Measurements from ENCODE around the gene JPH2. TPM values are rescaled to one million over a fixed set of nuclear protein-coding genes. Genes with fewer than 3 reads are reported as not detected.

Gene JPH2
- total RNA-seq, 1 experiment from 2014 or later, result 0.17 TPM

GRCh38 chr20:44166008-44166407, 21.0 kb downstream of the JPH2 start:
- no peak for TF ChIP-seq ELF1 (IDR thresholded peaks at IDR 0.05; ENCODE audit: borderline replicate concordance, low read depth)
- TF ChIP-seq ZFX (IDR thresholded peaks at IDR 0.05), result no peak
- no peak for TF ChIP-seq SP1 (IDR thresholded peaks at IDR 0.05; ENCODE audit: low read depth)
- no peak for TF ChIP-seq JUND (IDR thresholded peaks at IDR 0.05)
- no peak for TF ChIP-seq EZH2phosphoT487 (IDR thresholded peaks at IDR 0.05; ENCODE audit: borderline replicate concordance)
- TF ChIP-seq ZBTB33 (IDR thresholded peaks at IDR 0.05; ENCODE audit: extremely low read depth, insufficient replicate concordance, low read length), result no peak
- POLR2A ChIA-PET, result no interaction called here
- CTCF ChIA-PET, result interaction anchor here (0.6 to 1.5 kb wide), 2 partner anchors 24 to 29 kb away, joined by 3 read pairs; no protein-coding TSS in a partner anchor
- DNase-seq (ENCODE audit: low read depth, low spot score), result no peak
- no peak overlapping the region for H3K9ac ChIP-seq (ENCODE audit: low read length)
- no peaks in the 10 kb centered on the region for H4K20me1 ChIP-seq (ENCODE audit: insufficient read depth)
- H3K9me2 ChIP-seq (ENCODE audit: insufficient read depth), result no peaks in the 10 kb centered on the region
- no peak for ATAC-seq
- H3K27ac ChIP-seq (ENCODE audit: low read depth, low read length), result no peak overlapping the region
- 0 out of 2 replicates have a peak, but pooled peaks cover 9% of the 10 kb centered on the region for H3K27me3 ChIP-seq (ENCODE audit: insufficient read depth, low read length)
- no peaks in the 10 kb centered on the region for H3K79me2 ChIP-seq (ENCODE audit: insufficient read depth, low read length)
- no peak overlapping the region for H3K4me3 ChIP-seq (replicated peaks in 1 of 2; ENCODE audit: low read depth in 1 of 2, low read length in 2 of 2)
- RAD21 ChIA-PET (ENCODE audit: low non-redundant PET in 1 of 2, low total read pairs in 2 of 2, uncharacterized antibody in 2 of 2, unreplicated experiment in 2 of 2), result interaction anchor here in 1 of 2 experiments (0.5 kb wide), 1 partner anchor 523 kb away, joined by 3 read pairs; no protein-coding TSS in a partner anchor
- no peak overlapping the region for H2AFZ ChIP-seq (ENCODE audit: low read depth, low read length, poor library complexity, severe bottlenecking)
- no peak overlapping the region for H3K4me2 ChIP-seq (ENCODE audit: low read length)
- H3K4me1 ChIP-seq (ENCODE audit: control insufficient read depth in 1 of 2, insufficient read depth in 2 of 2, low read length in 2 of 2), result no peaks in the 10 kb centered on the region
- H3K36me3 ChIP-seq (ENCODE audit: control insufficient read depth in 1 of 2, insufficient read depth in 2 of 2, low read length in 2 of 2), result no peaks in the 10 kb centered on the region
- intact Hi-C loops (cut with micrococcal nuclease), result no loop called here
- H3K9me3 ChIP-seq (ENCODE audit: control insufficient read depth in 1 of 2, insufficient read depth in 1 of 2, low read depth in 1 of 2, low read length in 2 of 2), result no peaks in the 10 kb centered on the region
- BruUV-seq (replicated peaks), result no TSS peak

GRCh38 chr20:44160133-44160532, 26.9 kb downstream of the JPH2 start:
- DNase-seq (ENCODE audit: low read depth, low spot score), result no peak
- no peak overlapping the region for H3K4me3 ChIP-seq (replicated peaks in 1 of 2; ENCODE audit: low read depth in 1 of 2, low read length in 2 of 2)
- no peak for TF ChIP-seq ELF1 (IDR thresholded peaks at IDR 0.05; ENCODE audit: borderline replicate concordance, low read depth)
- no peak for TF ChIP-seq CBX3 (IDR thresholded peaks at IDR 0.05; ENCODE audit: low read depth)
- no peak for TF ChIP-seq YY1 (IDR thresholded peaks at IDR 0.05; ENCODE audit: extremely low read depth, insufficient replicate concordance, low read depth, low read length)
- TF ChIP-seq EGR1 (IDR thresholded peaks at IDR 0.05; ENCODE audit: low read depth), result no peak
- no peak for TF ChIP-seq FOSL1 (IDR thresholded peaks at IDR 0.05; ENCODE audit: low read depth)
- no peak for TF ChIP-seq SP1 (IDR thresholded peaks at IDR 0.05; ENCODE audit: low read depth)
- TF ChIP-seq REST (IDR thresholded peaks at IDR 0.05; ENCODE audit: low read depth), result no peak
- no peak for TF ChIP-seq CEBPB (IDR thresholded peaks at IDR 0.05; ENCODE audit: low read depth)
- TF ChIP-seq EZH2 (IDR thresholded peaks at IDR 0.05), result no peak
- TF ChIP-seq JUND (IDR thresholded peaks at IDR 0.05), result no peak
- TF ChIP-seq ZBTB33 (IDR thresholded peaks at IDR 0.05; ENCODE audit: extremely low read depth, insufficient replicate concordance, low read length), result no peak
- TF ChIP-seq ZFX (IDR thresholded peaks at IDR 0.05), result no peak

More at GRCh38 chr20:44160133-44160532, 26.9 kb downstream of the JPH2 start:
- no peaks in the 10 kb centered on the region for H4K20me1 ChIP-seq (ENCODE audit: insufficient read depth)
- ChIA-PET CTCF (no interaction called here), RAD21 (ENCODE audit: low non-redundant PET in 1 of 2, low total read pairs in 2 of 2, uncharacterized antibody in 2 of 2, unreplicated experiment in 2 of 2) (no interaction called here), POLR2A (no interaction called here)
- no peak overlapping the region for H2AFZ ChIP-seq (ENCODE audit: low read depth, low read length, poor library complexity, severe bottlenecking)
- no peak overlapping the region for H3K4me2 ChIP-seq (ENCODE audit: low read length)
- no peaks in the 10 kb centered on the region for H3K36me3 ChIP-seq (ENCODE audit: control insufficient read depth in 1 of 2, insufficient read depth in 2 of 2, low read length in 2 of 2)
- no peak overlapping the region for H3K27ac ChIP-seq (ENCODE audit: low read depth, low read length)
- 0 out of 2 replicates have a peak, but pooled peaks cover 9% of the 10 kb centered on the region for H3K27me3 ChIP-seq (ENCODE audit: insufficient read depth, low read length)
- H3K9me3 ChIP-seq (ENCODE audit: control insufficient read depth in 1 of 2, insufficient read depth in 1 of 2, low read depth in 1 of 2, low read length in 2 of 2), result no peaks in the 10 kb centered on the region
- no peaks in the 10 kb centered on the region for H3K9me2 ChIP-seq (ENCODE audit: insufficient read depth)
- no peaks in the 10 kb centered on the region for H3K4me1 ChIP-seq (ENCODE audit: control insufficient read depth in 1 of 2, insufficient read depth in 2 of 2, low read length in 2 of 2)
- no peak overlapping the region for H3K9ac ChIP-seq (ENCODE audit: low read length)
- no peaks in the 10 kb centered on the region for H3K79me2 ChIP-seq (ENCODE audit: insufficient read depth, low read length)
- intact Hi-C loops (cut with micrococcal nuclease), result no loop called here
- no peak for ATAC-seq
- no TSS peak for BruUV-seq (replicated peaks)
